HUES48 (cell line): ENCODE data around the gene AGMO.

ENCODE experiments used
- H3K27ac ChIP-seq: one replicate; pipeline ENCODE4 v1.7.0; 2013; ENCODE audit warnings: low read depth, low read length, inconsistent platforms
- H3K27me3 ChIP-seq: 2 replicates; pipeline ENCODE4 v1.6.1; 2013; ENCODE audit warnings: mild to moderate bottlenecking, low read length; ENCODE audit not compliant: control insufficient read depth, insufficient read depth
- H3K36me3 ChIP-seq: 2 replicates; pipeline ENCODE4 v1.6.1; 2013; ENCODE audit warnings: low read length; ENCODE audit not compliant: control insufficient read depth, insufficient read depth
- H3K4me1 ChIP-seq: 2 replicates; pipeline ENCODE4 v1.6.1; 2013; ENCODE audit warnings: mild to moderate bottlenecking, low read length; ENCODE audit not compliant: control insufficient read depth, insufficient read depth
- H3K4me3 ChIP-seq: 2 replicates; pipeline ENCODE4 v1.5.1; 2013; ENCODE audit warnings: mild to moderate bottlenecking, low read depth, low read length
- H3K9ac ChIP-seq: 2 replicates; pipeline ENCODE4 v1.6.1; 2013; ENCODE audit warnings: mild to moderate bottlenecking, low read depth, low read length, moderate library complexity
- H3K9me3 ChIP-seq: 2 replicates; pipeline ENCODE4 v1.6.1; 2013; ENCODE audit warnings: low read length; ENCODE audit not compliant: control insufficient read depth, insufficient read depth

The AGMO gene

DNA sequence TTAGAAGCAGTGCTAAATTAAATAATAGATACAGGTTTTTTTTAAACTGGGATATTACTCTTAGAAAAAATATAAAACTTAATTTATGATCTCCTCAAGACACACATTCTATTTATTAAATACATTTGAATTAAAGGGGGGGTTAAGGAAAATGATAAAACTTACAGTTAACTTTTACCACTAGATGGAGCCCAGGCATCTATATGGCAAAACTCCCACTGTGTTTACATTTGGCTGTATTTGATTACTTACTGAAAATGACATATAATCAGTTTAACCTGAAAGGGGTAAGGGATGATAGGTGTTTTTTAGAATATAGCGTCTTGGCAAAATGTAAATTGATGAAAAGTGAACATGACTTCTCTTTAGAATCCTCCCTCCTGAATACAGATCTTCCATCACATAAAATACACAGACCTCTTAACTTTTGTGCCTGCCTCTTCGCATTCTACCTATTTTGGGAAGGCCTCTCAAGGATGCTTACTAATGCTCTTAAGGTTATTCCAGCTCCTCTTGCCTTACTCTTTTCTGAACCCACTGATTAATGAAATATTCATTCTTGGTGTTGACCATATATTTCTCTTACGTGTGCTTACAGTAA, 235.7 kb downstream of the AGMO start:
- Histone ChIP-seq H3K9me3 (no peaks in the 10 kb centered on the region), H3K36me3 (no peaks in the 10 kb centered on the region), H3K27me3 (no peaks in the 10 kb centered on the region), H3K27ac (no peak overlapping the region), H3K4me3 (no peak overlapping the region), H3K4me1 (peaks cover 5% of the 10 kb centered on the region), H3K9ac (no peak overlapping the region)

DNA sequence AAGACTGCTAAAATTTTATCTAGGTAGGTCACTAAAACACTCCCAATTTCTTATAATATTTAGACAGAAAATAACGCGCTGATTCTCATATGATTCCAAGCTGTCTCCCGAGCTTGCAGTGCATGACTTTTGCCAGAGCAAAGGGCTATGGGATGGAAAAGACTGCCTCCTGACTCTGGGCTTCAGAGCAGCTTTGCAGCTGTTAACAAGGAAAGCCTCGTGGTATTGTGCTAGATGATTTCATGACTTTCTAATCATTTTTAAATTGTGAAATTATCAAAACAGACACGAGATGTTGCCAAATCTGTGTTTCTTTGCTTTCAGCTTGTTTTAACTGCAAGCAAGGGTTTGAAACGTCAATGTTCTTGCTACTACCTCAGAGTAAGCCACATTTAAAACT, 238.3 kb downstream of the AGMO start:
- no peaks in the 10 kb centered on the region for H3K9me3 ChIP-seq
- no peaks in the 10 kb centered on the region for H3K4me1 ChIP-seq
- H3K27ac ChIP-seq = no peak overlapping the region
- no peak overlapping the region for H3K4me3 ChIP-seq
- no peaks in the 10 kb centered on the region for H3K36me3 ChIP-seq
- no peaks in the 10 kb centered on the region for H3K27me3 ChIP-seq
- H3K9ac ChIP-seq = no peak overlapping the region

DNA sequence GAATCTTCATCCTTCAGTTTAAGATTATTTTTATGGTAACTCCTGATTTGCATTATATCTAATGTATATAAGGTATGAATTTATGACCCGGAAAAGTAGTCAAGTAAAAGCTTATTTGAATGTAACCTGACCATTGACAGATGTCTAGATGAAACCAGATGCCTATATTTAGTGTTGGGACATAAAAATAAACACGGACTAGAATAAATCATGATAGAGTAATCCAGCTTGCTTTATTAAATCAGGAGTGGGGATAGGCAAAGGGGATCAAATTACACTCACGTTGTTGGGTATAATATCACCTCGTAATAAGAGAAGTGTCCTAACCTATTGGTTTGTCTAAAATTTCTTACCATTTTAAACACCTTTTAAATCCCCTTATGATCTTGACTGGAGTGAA, 244.6 kb downstream of the AGMO start:
- Histone ChIP-seq H3K27ac (no peak overlapping the region), H3K9ac (no peak overlapping the region), H3K27me3 (no peaks in the 10 kb centered on the region), H3K36me3 (no peaks in the 10 kb centered on the region), H3K9me3 (no peaks in the 10 kb centered on the region), H3K4me1 (no peaks in the 10 kb centered on the region), H3K4me3 (no peak overlapping the region)

DNA sequence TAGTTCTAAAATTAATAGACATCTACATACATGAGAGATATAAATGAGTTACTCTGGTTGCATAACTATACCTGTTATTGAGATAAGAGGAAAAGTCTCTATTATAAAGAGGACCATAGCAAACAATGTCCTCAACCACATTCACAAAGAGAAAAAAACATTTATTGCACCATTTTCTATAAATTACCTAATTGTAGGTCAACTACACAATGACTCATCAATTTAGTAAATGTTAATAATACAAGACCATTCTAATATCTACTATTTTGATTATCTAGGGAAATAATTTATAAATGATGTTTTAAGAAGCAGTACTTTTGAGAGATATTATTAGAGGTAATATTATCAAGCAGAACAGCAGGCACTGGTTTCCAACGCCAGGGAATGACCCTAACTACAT, 246.1 kb downstream of the AGMO start:
- Histone ChIP-seq H3K27ac (no peak overlapping the region), H3K4me1 (no peaks in the 10 kb centered on the region), H3K4me3 (no peak overlapping the region), H3K27me3 (no peaks in the 10 kb centered on the region), H3K9me3 (no peaks in the 10 kb centered on the region), H3K9ac (no peak overlapping the region), H3K36me3 (no peaks in the 10 kb centered on the region)

DNA sequence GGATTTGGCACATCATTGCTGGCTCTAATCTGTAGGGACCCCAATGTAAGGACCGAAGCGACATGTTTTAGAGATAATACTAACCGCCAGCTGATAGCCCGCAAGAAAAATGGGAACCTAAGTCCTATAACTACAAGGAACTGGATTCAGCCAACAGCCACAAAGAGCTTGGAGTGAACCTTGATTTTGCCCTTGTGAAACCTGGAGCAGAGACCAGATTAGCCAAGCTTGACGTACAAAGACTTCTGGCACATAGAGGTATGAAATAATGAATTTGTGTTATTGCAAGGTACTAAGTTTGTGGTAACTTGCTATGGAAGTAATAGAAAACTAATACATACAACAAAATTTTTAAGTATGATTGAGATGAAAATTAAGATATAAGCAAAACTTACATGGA, 246.9 kb downstream of the AGMO start:
- Histone ChIP-seq H3K27me3 (no peaks in the 10 kb centered on the region), H3K27ac (no peak overlapping the region), H3K9ac (no peak overlapping the region), H3K9me3 (no peaks in the 10 kb centered on the region), H3K36me3 (no peaks in the 10 kb centered on the region), H3K4me1 (no peaks in the 10 kb centered on the region), H3K4me3 (no peak overlapping the region)

DNA sequence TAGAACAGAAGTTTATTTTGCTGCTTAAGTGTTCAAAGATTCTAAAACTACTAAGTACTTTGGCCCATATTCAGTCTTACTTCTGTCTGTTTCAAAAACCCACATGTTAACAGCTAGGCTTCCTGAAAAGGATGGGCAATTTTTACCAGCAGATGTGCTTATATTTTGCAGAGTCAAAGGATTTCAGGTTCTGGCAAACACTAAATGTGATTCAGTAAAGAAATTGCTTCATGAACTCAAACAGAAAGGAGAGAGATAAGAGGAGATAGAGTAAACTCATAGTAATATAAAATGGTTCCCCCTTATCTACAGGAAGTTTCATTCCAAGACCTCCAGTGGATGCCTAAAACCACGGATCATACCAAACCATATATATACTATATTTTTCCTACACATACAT, 248.5 kb downstream of the AGMO start:
- Histone ChIP-seq H3K9ac (no peak overlapping the region), H3K9me3 (no peaks in the 10 kb centered on the region), H3K36me3 (no peaks in the 10 kb centered on the region), H3K4me3 (no peak overlapping the region), H3K4me1 (no peaks in the 10 kb centered on the region), H3K27me3 (no peaks in the 10 kb centered on the region), H3K27ac (no peak overlapping the region)

DNA sequence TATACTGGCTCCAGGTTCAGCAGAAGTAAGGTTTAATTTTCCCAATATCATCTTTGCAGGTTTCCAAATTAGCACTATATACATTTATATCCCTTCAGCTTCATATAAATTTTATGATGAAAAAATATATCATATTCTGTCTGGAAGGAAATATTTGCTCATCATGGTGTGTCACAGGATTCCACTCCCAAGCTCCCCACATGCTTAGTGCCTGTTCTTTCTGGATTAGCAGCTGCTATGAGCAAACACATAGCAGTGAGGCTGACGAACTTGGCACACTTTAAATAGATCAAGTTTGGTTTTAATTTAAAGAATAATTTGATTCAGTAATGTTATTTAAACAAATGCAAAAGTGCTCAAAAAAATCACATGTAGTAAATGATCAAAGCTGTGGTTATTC, 251.9 kb downstream of the AGMO start:
- no peaks in the 10 kb centered on the region for H3K9me3 ChIP-seq
- no peaks in the 10 kb centered on the region for H3K36me3 ChIP-seq
- no peak overlapping the region for H3K27ac ChIP-seq
- H3K9ac ChIP-seq = no peak overlapping the region
- no peaks in the 10 kb centered on the region for H3K27me3 ChIP-seq
- no peak overlapping the region for H3K4me3 ChIP-seq
- H3K4me1 ChIP-seq = no peaks in the 10 kb centered on the region

DNA sequence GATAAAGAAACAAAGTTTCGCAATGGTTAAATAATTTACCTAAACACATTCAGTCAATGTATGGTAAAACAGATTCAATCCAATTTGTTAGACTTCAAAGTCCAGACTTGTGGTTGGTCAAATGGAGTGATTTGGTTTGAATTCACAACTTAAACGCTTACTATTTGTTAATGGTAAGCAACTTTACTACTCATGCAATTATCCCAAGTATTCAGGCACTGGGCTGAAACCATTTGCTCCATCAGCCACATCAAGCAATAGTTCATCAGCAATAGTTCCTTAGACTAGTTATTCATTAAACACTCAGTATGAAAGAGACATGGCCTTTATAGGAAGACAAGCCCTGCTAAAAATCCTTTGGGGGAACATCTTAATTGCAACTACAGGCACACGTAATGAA, 253.0 kb downstream of the AGMO start:
- no peaks in the 10 kb centered on the region for H3K27me3 ChIP-seq
- H3K36me3 ChIP-seq = no peaks in the 10 kb centered on the region
- no peak overlapping the region for H3K4me3 ChIP-seq
- no peak overlapping the region for H3K27ac ChIP-seq
- no peak overlapping the region for H3K9ac ChIP-seq
- H3K4me1 ChIP-seq = no peaks in the 10 kb centered on the region
- no peaks in the 10 kb centered on the region for H3K9me3 ChIP-seq

DNA sequence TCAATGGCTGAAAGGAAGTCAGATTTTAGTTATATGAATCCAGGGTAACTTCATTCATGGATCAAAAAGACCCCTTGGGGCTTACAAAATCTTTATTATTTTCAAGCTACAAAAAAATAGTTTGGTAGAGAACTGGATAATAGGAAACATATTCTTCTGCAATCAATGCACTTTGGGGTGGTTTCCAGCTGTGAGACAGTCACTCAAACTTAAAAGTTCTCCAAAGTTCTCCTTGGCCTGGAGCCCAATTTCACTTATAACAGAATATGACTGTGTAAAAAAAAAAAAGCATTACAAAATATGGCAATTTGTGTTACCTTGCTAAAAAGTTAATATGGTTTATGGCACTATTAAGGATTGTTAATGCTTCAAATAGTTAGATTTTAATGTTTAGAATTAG, 255.5 kb downstream of the AGMO start:
- H3K27me3 ChIP-seq = no peaks in the 10 kb centered on the region
- H3K4me3 ChIP-seq = no peak overlapping the region
- H3K4me1 ChIP-seq = no peaks in the 10 kb centered on the region
- no peak overlapping the region for H3K27ac ChIP-seq
- no peaks in the 10 kb centered on the region for H3K36me3 ChIP-seq
- no peak overlapping the region for H3K9ac ChIP-seq
- no peaks in the 10 kb centered on the region for H3K9me3 ChIP-seq

DNA sequence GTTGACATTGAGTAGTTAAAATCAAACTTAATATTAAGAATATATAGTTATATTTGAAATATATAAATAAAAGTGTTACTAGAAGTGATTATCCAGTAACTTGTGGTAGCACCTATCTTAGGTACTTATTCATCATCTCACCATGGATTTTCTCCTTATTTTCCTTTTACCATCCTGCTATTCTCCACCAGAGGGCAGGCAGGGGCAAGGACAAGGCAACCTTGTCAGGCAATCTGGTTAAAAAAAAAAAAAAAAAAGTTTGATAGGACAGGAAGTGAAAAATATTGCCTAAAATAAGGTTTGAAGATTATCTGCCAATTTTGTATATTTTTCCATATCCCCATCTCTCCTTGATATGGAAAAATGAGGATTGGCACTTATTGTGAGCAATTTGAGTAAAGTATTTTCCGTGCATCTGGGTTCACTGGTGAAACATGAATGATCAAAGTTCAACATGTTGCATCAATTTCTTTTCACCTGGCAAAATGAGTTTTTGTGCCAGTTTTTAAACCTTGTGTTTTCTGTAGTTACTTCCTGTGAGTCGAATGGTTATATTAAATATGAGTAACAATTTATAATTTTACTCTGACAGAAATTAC, 256.7 kb downstream of the AGMO start:
- Histone ChIP-seq H3K36me3 (no peaks in the 10 kb centered on the region), H3K4me3 (no peak overlapping the region), H3K27ac (no peak overlapping the region), H3K27me3 (no peaks in the 10 kb centered on the region), H3K4me1 (no peaks in the 10 kb centered on the region), H3K9ac (no peak overlapping the region), H3K9me3 (no peaks in the 10 kb centered on the region)

DNA sequence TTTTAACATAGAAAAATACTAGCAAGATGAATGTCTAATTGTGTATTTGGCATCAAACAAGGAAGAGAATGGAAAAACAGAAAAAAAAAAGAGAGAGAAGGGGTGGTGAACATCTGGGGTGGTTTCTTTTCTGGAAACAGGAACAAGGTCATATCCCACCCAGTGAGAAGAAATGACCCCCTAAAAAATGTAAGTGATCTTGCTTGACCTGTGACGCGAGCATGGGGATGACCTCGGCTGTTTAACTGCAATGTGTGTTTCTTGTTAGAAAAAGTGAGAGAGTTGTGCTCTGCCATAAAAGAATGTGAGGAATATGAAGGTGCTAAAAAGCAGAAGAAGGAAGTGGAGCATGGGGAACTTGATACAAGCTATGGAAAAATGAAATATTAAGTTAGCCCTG, 258.5 kb downstream of the AGMO start:
- Histone ChIP-seq H3K4me3 (no peak overlapping the region), H3K4me1 (no peaks in the 10 kb centered on the region), H3K27ac (no peak overlapping the region), H3K36me3 (no peaks in the 10 kb centered on the region), H3K9ac (no peak overlapping the region), H3K9me3 (no peaks in the 10 kb centered on the region), H3K27me3 (no peaks in the 10 kb centered on the region)
